DLD1 (cell line): ENCODE measurements around the gene MCM7.
"Not testable (repeated sequence)": the region's sequence is repeated elsewhere in the genome, so short reads cannot be mapped to it uniquely, and the experiment has no call there.

Experiments
- in situ Hi-C: cut with HindIII; loops from 2 replicates; pipeline ENCODE4 v1.10.0; 2017; ENCODE audit warnings: low sequenced_read_pairs

Gene MCM7

GRCh38 chr7:100101016-100101862 lies at the start of gene MCM7, which contains the start of gene AP4M1:
MCM7 (minus strand) TSS chr7:100101397; CDS start chr7:100101294, 103 bp downstream.
AP4M1 (plus strand) TSS chr7:100101643; CDS start chr7:100101715, 72 bp downstream.
- in situ Hi-C loops: no loop called here

- in situ Hi-C loops: no loop called here
Measured at GRCh38 chr7:100148559-100149328, 47.5 kb upstream of the MCM7 start, which contains the start of gene LAMTOR4. LAMTOR4 (plus strand) TSS chr7:100148918; CDS start chr7:100148973, 55 bp downstream.

- in situ Hi-C loops: no loop called here
Measured at GRCh38 chr7:100148225-100148558, 47.0 kb upstream of the MCM7 start.

GRCh38 chr7:100147278-100147677 lies 46.1 kb upstream of the MCM7 start:
- in situ Hi-C loops: no loop called here

- in situ Hi-C loops: not testable (repeated sequence)
Measured at GRCh38 chr7:100146350-100146749, 45.2 kb upstream of the MCM7 start.

GRCh38 chr7:100142461-100142860 lies 41.3 kb upstream of the MCM7 start:
- in situ Hi-C loops: no loop called here

GRCh38 chr7:100141555-100141949 lies 40.4 kb upstream of the MCM7 start:
- in situ Hi-C loops: no loop called here

GRCh38 chr7:100137851-100138760 lies 36.9 kb upstream of the MCM7 start:
- in situ Hi-C loops: no loop called here

- in situ Hi-C loops: no loop called here
Measured at GRCh38 chr7:100132697-100133151, 31.5 kb upstream of the MCM7 start.

- in situ Hi-C loops: no loop called here
Measured at GRCh38 chr7:100132126-100132525, 30.9 kb upstream of the MCM7 start.

- in situ Hi-C loops: no loop called here
Measured at GRCh38 chr7:100130608-100131453, 29.6 kb upstream of the MCM7 start.

GRCh38 chr7:100130220-100130607 lies 29.0 kb upstream of the MCM7 start:
- in situ Hi-C loops: not testable (repeated sequence)

- in situ Hi-C loops: no loop called here
Measured at GRCh38 chr7:100128637-100128963, 27.4 kb upstream of the MCM7 start.

- in situ Hi-C loops: no loop called here
Measured at GRCh38 chr7:100127866-100128636, 26.9 kb upstream of the MCM7 start.

- in situ Hi-C loops: no loop called here
Measured at GRCh38 chr7:100126931-100127865, 26.0 kb upstream of the MCM7 start, which contains the start of gene MBLAC1. MBLAC1 (plus strand) TSS chr7:100126967; CDS start chr7:100127396, 429 bp downstream.

GRCh38 chr7:100126239-100126930 lies 25.2 kb upstream of the MCM7 start:
- in situ Hi-C loops: no loop called here
